ENCODE data around the gene ANO8.

ANO8 gene

DNA sequence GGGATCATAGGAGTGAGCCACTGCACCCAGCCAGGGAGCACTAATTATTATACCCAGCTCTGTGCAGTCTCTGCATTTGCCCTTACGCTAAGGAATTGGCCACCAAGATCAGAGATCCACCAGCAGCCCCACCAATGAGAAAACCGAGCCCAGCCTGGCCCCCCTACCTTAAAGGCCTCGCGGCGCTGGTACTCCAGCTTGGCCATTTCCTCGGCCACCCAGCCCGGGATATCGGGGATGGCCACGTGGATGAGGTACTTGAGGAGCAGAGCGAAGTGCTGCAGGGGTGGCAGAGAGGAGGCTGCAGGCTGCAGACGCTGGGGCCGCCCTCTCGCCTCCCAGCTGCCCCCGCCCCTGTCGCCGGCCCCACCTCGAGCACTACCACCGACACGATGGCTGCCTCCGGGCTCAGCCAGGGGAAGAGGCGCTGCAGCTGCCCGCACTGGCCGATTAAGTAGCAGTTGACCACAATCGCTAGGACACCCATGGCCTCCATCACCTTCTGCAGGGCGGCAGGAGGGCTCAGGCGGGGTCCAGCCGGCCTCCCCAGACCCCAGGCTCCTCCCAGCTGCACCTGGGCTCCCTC lies 7.5 kb downstream of the ANO8 start:
- Histone ChIP-seq H3K27me3 (ENCODE audit: insufficient read depth, low read depth, severe bottlenecking) (no peaks in the 10 kb centered on the region), H3K36me3 (peaks cover 47% of the 10 kb centered on the region), H3K4me3 (ENCODE audit: low read depth, low read length) (no peak overlapping the region), H3K9me3 (ENCODE audit: severe bottlenecking) (no peaks in the 10 kb centered on the region), H3K27ac (no peak overlapping the region)
- TF ChIP-seq, protein P1, sequence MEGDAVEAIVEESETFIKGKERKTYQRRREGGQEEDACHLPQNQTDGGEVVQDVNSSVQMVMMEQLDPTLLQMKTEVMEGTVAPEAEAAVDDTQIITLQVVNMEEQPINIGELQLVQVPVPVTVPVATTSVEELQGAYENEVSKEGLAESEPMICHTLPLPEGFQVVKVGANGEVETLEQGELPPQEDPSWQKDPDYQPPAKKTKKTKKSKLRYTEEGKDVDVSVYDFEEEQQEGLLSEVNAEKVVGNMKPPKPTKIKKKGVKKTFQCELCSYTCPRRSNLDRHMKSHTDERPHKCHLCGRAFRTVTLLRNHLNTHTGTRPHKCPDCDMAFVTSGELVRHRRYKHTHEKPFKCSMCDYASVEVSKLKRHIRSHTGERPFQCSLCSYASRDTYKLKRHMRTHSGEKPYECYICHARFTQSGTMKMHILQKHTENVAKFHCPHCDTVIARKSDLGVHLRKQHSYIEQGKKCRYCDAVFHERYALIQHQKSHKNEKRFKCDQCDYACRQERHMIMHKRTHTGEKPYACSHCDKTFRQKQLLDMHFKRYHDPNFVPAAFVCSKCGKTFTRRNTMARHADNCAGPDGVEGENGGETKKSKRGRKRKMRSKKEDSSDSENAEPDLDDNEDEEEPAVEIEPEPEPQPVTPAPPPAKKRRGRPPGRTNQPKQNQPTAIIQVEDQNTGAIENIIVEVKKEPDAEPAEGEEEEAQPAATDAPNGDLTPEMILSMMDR (IDR thresholded peaks at IDR 0.05; ENCODE audit: low read depth, low read length): no peak
- no peak for DNase-seq

DNA sequence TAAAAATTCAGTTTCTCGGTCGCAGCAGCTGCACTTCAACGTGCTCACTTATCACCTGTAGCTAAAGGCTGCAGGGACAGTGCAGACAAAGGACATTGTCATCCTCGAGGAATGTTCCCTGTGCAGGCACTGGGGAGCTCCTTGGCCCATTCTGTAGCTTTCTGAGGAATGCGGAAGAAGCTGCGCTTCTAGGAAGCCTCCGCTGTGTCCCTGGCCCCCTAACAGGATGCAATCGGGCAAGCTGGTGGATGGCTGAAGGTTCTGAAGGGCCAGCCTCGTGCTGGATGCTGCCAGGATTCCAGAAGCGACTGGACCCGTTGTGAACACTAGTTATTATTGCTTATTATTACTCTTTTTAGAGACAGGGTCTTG lies 8.1 kb downstream of the ANO8 start:
- no peak for DNase-seq
- Histone ChIP-seq H3K27me3 (ENCODE audit: insufficient read depth, low read depth, severe bottlenecking) (no peaks in the 10 kb centered on the region), H3K9me3 (ENCODE audit: severe bottlenecking) (no peaks in the 10 kb centered on the region), H3K4me3 (ENCODE audit: low read depth, low read length) (no peak overlapping the region), H3K27ac (no peak overlapping the region), H3K36me3 (peaks cover 49% of the 10 kb centered on the region)
- TF ChIP-seq, protein P1 (IDR thresholded peaks at IDR 0.05; ENCODE audit: low read depth, low read length): no peak

DNA sequence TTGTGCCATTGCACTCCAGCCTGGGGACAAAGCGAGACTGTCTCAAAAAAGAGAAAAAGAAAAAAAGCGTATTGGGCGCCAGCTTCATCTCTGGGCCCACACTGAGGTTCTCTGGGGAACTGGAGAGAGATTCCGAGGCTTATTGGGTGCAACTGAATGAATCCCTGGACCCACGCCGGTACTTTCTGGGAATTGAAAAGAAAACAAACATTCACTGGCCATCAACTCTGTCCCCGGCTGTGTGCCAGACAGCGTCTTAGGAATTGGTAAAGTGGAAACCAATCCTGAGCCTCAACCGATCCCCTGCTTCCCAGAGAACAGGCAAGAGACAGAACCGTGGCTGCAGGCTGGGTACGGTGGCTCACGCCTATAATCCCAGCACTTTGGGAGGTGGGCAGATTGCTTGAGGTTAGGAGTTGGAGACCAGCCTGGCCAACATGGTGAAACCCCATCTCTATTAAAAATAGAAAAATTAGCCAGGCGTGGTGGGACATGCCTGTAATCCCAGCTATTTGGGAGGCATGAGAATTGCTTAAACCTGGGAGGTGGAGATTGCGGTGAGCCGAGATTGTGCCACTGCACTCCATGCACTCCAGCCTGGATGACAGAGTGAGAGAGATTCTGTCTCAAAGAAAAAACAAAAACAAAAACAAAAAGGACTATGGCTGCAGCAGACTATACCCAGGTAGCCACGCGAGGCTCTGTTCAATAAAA lies 8.6 kb downstream of the ANO8 start:
- H3K36me3 ChIP-seq: peaks cover 53% of the 10 kb centered on the region
- H3K27ac ChIP-seq: no peak overlapping the region
- no peaks in the 10 kb centered on the region for H3K27me3 ChIP-seq (ENCODE audit: insufficient read depth, low read depth, severe bottlenecking)
- no peak for DNase-seq
- H3K9me3 ChIP-seq (ENCODE audit: severe bottlenecking): no peaks in the 10 kb centered on the region
- TF ChIP-seq, protein P1 (IDR thresholded peaks at IDR 0.05; ENCODE audit: low read depth, low read length): no peak
- H3K4me3 ChIP-seq (ENCODE audit: low read depth, low read length): no peak overlapping the region

DNA sequence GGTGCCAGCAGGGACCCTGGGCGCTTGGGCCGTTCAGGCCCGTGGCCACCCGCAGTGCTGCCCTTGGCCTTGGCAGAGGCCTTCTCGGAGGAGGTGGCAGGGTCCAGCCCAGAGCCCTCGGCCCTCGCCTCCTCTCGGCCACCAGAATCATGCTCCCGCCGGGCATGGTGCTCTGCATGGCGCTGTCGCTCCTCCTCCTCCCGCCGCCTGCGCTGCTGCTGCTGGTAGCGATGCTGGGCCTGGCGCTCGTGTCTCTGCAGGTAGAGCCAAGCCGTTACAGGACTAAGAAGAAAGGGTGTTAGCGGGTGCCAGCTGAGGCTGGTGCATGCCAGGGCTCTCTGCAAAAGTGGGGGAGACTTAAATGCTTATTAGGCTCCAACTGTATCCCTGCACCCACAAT lies 9.5 kb downstream of the ANO8 start:
- no peaks in the 10 kb centered on the region for H3K9me3 ChIP-seq (ENCODE audit: severe bottlenecking)
- no peak for DNase-seq
- TF ChIP-seq, protein P1 (IDR thresholded peaks at IDR 0.05; ENCODE audit: low read depth, low read length): no peak
- no peaks in the 10 kb centered on the region for H3K27me3 ChIP-seq (ENCODE audit: insufficient read depth, low read depth, severe bottlenecking)
- H3K36me3 ChIP-seq: peaks cover 54% of the 10 kb centered on the region
- no peak overlapping the region for H3K27ac ChIP-seq
- no peak overlapping the region for H3K4me3 ChIP-seq (ENCODE audit: low read depth, low read length)

DNA sequence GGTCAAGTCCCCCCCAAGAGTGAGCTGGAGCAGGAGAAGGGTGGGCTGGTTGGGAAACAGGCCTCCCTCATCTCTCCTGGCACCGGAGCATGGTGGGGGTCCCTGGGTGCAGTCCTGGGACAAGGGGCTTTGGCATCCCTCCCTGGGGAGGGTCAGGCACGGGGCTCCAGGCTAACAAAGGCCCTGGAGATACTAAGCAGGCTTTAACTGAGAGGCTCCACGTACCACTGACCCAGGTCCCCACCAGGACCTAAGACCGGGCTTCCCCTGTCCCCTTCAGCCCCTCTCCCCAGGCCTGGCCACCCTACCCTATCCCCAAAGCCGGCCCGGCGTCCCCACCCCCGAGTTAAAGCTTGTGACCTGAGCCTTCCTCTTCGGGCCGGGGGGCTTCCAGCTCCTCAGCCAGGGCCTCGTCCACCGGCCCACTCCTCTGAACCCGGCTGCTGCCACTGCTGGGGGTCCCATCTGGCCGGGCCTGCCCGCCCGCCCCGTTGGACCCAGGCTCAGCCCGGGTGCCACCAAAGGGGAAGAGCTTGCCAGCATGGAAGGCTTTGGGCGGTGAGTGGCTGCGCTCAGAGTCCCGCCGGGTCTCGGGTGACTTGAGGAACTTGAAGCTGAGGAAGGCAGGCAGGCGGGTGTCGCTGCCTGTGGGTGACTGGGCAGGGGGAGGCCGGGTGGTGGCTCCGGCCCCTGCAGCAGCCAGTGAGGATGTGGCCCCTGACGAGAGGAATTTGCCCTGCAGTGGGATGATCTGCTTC lies 10.1 kb downstream of the ANO8 start:
- DNase-seq: no peak
- peaks cover 55% of the 10 kb centered on the region for H3K36me3 ChIP-seq
- H3K9me3 ChIP-seq (ENCODE audit: severe bottlenecking): no peaks in the 10 kb centered on the region
- H3K27ac ChIP-seq: no peak overlapping the region
- no peaks in the 10 kb centered on the region for H3K27me3 ChIP-seq (ENCODE audit: insufficient read depth, low read depth, severe bottlenecking)
- TF ChIP-seq, protein P1 (IDR thresholded peaks at IDR 0.05; ENCODE audit: low read depth, low read length): no peak
- no peak overlapping the region for H3K4me3 ChIP-seq (ENCODE audit: low read depth, low read length)

Measured in WERI-Rb-1 (cell line).